ENCODE measurements around the gene APLF. TPM values are rescaled to one million over a fixed set of nuclear protein-coding genes. Genes with fewer than 3 reads are reported as not detected.
"Not testable (repeated sequence)": the region's sequence is repeated elsewhere in the genome, so short reads cannot be mapped to it uniquely, and the experiment has no call there.

Gene APLF
- total RNA-seq, 1 donor from 2014 or later = 14.4 TPM

DNA sequence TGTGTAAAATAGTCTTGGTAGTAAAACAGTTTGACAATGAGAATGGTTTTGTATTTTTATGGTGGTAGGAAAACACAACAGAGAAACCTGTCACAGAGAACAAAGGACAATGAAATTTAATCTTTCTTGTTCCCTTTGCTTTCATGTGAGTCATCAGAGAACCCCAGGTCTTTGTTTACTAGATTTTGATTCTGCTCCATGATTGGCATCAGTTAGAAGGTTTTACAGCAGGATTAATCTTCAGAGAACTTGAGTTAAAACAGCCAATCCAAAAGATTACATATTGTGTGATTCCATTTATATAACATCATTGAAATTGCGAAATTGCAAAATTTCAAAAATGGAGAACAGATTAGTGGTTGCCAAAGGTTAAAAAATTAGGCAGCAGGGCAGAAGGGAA is 2.5 kb downstream of the APLF start:
- DNase-seq (ENCODE audit: low spot score) (no peak), ATAC-seq (no peak)
- intact Hi-C loops (cut with DNase I) = no loop called here

DNA sequence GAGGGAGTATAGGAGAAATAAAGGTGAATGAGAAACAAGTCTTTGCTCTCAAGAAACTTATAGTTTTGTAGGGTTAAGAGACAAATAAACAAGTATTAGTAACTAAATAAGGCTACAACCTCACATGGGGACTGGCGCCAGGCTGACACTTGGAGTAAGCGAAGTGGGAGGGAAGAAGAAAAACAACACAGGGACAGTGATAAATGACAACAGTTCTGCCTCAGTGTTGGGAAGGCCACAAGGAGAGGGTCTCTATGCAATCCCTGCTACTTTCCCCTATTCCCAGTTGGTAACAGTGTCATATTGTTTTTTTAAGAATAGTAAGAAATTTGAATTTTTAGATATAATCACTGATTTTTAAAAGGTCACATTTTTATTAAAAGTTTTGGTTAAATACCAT is 4.0 kb downstream of the APLF start:
- DNase-seq (ENCODE audit: low spot score) = no peak
- intact Hi-C loops (cut with DNase I) = no loop called here
- no peak for ATAC-seq

DNA sequence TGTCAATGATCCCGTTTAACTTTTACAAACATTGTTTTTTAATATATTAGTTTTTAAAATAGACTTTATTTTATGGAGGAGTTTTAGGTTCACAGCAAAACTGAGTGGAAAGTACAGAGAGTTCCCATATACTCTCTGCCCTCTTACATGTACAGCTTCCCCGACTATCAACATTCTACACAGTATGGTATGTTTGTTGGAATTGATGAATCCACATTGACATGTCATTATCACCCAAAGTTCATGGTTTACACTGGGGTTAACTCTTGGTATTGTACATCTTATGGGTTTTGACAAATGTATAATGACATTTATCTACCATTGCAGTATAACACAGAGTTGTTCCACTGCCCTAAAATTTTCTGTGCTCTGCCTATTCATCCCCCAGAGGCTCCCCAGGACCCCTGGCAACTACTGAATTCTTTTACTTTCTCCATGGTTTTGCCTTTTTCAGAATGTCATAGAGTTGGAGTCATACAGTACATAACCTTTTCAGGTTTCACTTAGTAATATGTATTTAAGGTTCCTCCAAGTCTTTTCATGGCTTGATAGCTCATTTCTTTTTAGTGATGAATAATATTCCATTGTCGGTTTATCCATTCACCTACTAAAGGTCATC is 5.5 kb downstream of the APLF start:
- no peak for DNase-seq (ENCODE audit: low spot score)
- no peak for ATAC-seq
- intact Hi-C loops (cut with DNase I) = no loop called here

DNA sequence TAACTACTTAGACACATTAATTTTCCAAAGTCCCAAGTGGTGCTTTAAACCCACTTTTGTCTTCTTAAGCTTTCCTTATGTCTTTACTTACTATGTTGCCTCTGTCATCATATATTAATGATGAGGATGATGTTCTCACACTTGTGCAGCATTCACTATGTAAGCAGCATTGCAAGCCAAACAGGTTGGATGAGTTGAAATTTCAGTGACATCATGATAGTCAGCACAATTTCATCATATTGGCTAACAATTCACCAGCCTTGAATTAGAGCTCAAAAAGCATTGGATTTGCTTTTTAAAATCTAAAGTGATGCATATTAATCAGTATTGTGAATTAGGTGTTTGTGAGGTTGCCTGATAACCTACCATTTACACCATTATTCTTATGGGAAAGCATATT is 7.7 kb downstream of the APLF start:
- DNase-seq (ENCODE audit: low spot score) (no peak), ATAC-seq (no peak)
- intact Hi-C loops (cut with DNase I) = no loop called here

DNA sequence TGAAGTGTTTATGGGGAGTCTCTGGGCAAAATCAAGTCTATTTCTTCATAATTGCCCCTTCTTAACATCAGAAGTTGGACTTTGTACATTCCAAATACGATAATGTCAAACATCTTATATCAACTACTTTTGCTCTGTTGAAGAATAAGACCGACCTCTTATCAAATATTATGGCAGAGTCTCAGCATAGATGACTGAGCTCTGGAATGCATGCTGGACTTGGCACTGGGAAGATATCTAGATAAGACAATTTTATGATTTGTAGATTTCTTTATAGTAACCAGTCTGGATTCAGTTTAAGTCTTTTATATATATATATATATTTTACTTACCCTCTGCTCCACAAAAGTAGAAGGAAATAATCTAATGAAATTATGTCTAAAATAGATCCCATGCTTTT is 8.2 kb downstream of the APLF start:
- no peak for ATAC-seq
- intact Hi-C loops (cut with DNase I) = no loop called here

DNA sequence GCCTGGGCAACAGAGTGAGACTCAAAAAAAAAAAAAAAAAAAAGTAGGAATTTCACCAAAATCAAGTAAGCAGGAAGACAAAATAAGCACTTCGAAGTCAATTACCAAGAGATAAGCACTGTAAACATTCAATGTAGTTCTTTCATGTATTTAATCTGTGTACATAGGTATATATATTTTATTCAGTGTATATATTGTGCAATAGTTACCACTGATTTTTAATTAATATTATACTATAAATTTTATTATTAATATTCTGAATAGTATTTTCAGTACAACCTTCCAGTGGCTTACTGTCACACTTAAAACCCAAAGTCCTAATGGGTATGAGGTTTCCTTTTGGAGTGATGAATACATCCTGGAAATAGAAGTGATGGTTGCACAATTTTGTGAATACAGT is 9.1 kb downstream of the APLF start:
- ATAC-seq = no peak
- intact Hi-C loops (cut with DNase I) = no loop called here

More for the DNA sequence above, 8.2 kb downstream of the APLF start:
- no peak for DNase-seq (ENCODE audit: low spot score)

DNA sequence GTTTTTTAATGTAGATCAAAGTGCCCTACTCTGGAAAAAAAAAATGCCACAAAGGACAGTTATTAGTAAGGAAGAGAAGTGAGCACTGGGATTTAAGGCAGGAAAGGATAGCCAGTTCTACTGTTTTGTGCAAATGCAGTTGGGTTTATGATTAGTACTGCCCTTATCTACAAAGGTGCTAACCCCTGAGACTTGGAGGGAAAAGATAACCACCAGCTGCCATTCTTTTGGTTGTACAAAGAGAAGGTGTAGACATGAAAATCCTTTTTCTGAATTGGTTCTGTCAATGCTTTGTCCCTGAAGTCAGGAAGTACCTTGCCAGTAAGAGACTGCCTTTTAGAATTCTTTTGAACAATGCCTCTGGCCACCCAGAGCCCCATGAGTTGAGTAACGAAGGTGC is 11.3 kb downstream of the APLF start:
- ATAC-seq = no peak
- DNase-seq (ENCODE audit: low spot score) = no peak
- intact Hi-C loops (cut with DNase I) = no loop called here

More for the DNA sequence above, 9.1 kb downstream of the APLF start:
- no peak for DNase-seq (ENCODE audit: low spot score)

DNA sequence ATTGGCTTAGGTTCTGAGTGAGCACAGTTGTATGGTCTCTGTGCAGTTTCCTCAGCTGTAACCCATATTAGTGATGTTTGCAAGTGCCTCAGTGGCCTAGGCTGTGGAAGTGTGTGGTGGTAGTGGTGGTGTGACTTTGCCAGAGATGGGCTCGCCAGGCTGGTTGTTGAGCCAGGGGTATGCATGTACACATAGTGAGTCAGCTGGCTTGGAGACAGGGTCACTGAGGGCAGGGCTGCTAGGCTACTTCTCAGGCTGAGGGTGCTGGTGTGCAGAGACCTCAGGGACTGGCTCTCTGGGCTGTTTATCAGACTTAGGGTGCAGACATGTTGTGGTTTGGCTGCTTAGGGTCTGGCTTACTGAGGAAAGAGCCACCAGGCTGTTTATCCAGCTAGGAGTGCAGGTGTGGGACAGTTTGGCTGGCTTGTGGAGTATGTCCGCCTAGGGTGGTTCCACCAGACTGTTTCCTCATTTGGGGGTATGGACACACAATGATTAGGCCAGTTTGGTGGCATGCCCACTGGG is 15.0 kb downstream of the APLF start:
- DNase-seq (ENCODE audit: low spot score) (no peak), ATAC-seq (no peak)
- intact Hi-C loops (cut with DNase I) = no loop called here

DNA sequence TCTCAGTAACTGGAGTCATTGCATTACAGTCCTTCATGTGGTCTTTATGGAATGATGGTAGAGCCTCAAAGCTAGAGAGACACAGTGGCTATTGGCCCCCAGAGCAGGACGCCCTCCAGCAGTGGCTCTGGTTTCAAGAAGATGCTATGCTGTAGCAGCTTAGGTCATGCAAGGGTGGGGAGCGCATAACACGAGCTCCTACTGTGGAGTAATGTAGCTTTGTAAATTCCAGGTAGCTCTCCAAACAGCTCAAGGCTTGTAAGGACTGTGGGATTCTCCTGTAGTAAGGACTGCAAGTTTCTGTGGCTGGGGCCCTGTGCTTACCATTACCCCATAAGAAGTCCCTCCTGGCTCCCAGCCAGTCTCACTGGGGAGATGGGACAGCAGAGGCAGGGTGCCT is 15.6 kb downstream of the APLF start:
- intact Hi-C loops (cut with DNase I) = no loop called here
- ATAC-seq = no peak
- no peak for DNase-seq (ENCODE audit: low spot score)

DNA sequence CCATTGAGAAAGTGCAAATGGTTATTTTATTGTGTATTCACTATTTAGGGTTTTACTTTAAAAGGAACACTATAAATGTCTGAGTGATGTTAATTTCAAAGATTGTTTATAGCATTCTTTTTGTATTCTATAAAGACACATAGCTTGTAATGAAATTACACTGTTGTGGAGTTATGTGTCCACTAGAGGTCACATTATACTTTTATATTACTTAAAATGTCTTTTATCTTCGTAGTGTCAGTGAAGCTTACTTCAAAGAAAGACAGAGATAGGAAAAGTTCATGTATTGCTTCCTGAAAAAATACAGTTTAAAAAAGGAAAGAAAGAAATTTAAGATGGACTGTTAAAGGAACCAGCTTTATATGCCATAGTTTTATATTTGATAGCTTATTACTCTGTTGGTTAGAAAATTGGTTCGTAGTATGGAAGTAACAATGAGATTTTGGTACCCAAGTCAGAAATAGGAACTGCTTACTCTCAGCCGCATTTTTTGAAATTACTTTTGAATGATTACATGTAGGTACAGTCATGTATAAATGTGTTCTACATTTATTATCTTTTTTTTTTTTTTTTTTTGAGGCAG is 20.5 kb downstream of the APLF start:
- DNase-seq (ENCODE audit: low spot score) (no peak), ATAC-seq (no peak)
- intact Hi-C loops (cut with DNase I) = no loop called here

DNA sequence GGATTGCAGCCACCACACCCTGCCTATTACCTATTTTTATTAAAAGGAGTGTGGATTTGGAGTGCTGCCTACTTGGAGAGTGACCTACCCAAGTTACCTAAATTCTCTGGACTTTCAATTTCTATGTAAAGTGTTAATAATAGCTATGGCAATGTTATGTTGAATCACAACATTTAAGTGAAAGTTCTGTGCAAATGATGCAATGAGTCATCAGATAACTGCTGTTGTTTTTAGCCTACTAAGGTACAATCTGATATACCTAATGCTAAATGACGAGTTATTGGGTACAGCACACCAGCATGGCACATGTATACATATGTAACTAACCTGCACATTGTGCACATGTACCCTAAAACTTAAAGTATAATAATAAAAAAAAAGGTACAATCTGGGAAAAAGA is 21.2 kb downstream of the APLF start:
- ATAC-seq; DNase-seq (ENCODE audit: low spot score); intact Hi-C loops (cut with DNase I): not testable (repeated sequence)

DNA sequence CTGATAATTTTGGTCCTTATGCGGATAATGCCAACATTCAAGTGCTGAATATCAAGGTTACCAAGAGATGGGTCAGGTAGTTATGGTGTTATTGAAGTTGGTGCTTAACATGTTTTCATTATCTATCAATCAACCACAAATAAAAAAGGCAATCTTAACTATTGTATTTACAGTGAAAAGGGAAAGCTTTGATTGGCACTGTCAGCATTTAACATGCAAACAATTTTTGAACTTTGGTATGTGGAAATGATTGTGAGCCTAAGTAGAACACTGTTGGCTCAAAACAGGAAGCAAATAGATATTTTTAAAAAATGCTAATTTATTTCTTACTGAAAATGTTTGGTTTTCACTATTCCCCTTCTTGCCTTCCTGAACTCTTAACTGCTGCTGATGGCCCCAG is 21.9 kb downstream of the APLF start:
- no peak for ATAC-seq
- DNase-seq (ENCODE audit: low spot score) = no peak
- intact Hi-C loops (cut with DNase I) = no loop called here

DNA sequence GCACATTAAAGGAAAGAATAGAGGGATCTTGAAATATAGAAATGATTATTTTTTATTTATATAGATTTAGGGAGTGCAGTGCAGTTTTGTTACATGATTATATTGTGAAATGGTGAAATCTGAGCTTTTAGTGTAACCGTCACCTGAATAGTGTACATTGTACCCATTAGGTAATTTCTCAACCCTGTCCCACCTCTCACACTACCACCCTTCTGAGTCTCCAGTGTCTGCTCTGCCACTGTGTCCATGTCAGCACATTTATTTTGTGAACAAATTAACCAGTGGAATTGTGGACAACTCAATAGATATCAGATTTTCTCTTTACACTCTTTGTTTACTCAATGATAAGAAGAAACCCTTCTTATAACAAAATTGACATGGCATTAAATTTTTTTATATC is 24.2 kb downstream of the APLF start:
- intact Hi-C loops (cut with DNase I) = no loop called here
- ATAC-seq (no peak), DNase-seq (ENCODE audit: low spot score) (no peak)

DNA sequence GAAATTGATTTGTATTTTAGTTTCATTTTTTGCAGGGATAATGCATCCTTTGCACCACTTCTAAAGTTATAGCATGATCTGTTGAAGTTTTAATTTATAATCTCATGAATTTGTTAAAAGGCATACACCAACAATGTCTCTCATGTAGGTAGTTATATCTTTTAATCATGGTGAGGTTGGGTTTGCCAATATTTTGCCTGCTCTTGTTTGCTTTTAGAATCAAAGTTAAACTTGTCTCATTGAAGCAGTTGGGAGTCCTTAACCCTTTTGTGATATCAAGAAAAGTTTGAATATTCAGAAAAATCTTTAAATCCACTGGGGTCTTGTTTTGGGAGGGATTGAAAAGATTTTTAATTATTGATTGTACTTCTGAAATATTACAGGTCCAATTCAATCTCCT is 31.7 kb downstream of the APLF start:
- intact Hi-C loops (cut with DNase I) = no loop called here
- no peak for DNase-seq (ENCODE audit: low spot score)
- ATAC-seq = no peak

DNA sequence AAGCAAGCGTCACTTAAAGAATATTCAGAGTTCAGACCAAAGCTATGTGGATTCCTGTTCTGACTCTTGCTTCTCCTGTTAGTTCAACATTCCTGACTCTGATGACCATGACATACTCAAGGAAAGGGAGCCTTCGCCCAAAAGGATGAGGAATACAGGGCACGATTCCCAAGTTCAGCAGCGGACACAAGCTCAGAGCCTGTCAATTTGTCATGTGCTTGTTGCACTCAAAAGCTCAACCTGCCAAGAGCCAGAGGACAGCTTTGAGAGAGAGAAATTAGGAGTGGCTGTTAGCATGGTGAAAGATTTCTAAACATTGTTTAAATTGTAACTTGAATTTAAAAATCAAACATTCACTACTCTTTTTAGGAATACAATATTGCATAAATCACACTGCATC is 33.3 kb downstream of the APLF start:
- intact Hi-C loops (cut with DNase I) = no loop called here
- DNase-seq (ENCODE audit: low spot score) (no peak), ATAC-seq (no peak)

DNA sequence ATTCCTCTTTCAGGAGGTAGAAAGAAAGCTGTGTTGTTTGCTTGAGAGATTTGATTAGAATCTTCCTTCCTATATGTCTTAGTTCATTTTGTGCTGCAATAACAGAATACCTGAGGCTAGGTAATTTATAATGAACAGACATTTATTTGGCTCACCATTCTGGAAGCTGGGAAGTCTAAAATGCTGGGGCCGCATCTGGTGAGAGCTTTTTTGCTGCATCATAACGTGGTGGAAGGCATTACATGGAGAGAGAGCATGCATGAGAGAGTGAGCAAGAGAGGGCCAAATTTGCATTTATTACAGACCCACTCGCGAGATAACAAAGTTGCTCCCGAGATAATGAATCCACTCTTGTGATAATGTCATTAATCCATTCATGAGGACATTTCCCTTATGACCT is 34.4 kb downstream of the APLF start:
- ATAC-seq = no peak
- DNase-seq (ENCODE audit: low spot score) = no peak
- intact Hi-C loops (cut with DNase I) = no loop called here

DNA sequence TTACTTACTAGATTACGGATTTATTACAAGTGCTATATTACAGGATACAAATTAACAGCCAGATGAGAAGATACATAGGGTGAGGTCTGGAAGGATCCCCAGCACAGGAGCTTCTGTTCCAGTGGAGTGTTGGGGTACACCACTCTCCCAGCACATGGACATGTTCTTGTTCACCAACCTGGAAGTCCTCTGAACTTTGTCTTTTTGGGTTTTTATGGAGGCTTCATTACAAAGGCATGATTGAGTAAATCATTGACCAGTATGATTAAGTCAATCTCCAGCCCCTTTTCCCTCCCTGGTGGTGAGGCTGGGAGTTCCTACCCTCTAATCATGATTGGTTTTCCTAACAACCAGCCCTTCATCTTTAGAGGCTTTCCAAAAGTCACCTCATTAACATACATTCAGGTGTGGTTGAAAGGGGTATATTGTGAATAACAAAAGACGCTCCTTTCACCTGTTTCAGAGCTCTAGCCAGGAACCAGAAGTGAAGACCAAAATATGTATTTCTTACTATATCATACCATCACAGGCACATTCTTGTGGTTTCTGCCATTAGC is 38.3 kb downstream of the APLF start:
- intact Hi-C loops (cut with DNase I) = no loop called here
- no peak for DNase-seq (ENCODE audit: low spot score)
- ATAC-seq = no peak

DNA sequence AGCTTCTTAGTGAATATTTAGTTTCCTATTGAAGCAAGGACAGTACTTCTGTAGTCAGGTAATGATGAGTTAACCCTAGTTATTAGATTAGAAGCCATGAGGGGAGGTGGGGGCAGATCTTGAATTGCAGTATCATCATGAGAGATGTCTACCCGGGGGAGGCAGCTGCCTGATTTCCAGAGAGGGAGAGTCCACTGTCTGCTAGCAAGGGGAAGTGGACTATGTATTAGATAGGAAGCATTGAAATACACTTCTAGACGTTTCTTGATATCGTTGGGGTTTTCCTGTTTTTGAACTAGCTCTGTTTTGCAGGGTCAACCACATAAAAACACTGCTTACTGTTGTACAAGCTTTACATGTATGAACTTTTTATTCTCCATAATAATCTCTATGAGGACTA is 38.8 kb downstream of the APLF start:
- no peak for ATAC-seq
- DNase-seq (ENCODE audit: low spot score) = no peak
- intact Hi-C loops (cut with DNase I) = no loop called here

DNA sequence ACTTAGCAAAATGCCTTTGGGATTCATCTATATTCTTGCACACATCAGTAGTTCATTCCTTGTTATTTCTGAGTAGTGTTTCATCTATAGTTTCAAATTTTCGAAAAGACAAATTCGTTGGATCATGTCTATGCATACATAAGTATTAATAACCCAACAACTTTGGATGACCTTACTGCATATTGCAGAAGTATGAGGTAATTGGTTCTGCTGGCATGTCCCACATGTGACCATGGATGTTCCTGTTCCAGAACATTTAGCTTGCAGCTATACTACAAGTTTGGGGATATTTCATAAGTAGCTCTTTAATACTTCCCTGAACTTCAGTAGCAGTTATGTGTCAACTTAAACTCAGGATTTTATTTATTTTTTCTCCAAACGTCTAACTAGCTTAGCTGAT is 44.9 kb downstream of the APLF start:
- DNase-seq (ENCODE audit: low spot score) (no peak), ATAC-seq (no peak)
- intact Hi-C loops (cut with DNase I) = no loop called here

DNA sequence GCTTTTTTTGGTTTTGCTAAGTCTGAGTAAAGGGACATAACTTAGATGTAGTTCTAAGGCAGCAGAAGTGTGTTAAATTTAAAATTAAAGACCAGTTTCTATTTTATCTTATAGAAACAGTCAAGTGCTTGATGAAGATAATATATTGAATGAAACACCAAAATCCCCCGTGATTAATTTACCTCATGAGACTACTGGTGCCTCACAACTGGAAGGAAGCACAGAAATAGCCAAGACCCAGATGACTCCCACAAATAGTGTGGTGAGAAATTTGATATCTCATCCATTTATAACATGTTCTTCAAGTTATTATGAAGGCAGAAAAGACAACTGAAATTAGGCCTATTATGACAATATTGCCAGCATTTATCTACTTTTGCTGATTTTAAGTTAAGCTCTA is 45.6 kb downstream of the APLF start:
- intact Hi-C loops (cut with DNase I) = no loop called here
- no peak for DNase-seq (ENCODE audit: low spot score)
- ATAC-seq = no peak

All from sciatic nerve (tissue), 2 donors.